Measurements from ENCODE around the gene ZNF70. TPM values are rescaled to one million over a fixed set of nuclear protein-coding genes. Genes with fewer than 3 reads are reported as not detected.

ZNF70 gene
- total and polyA plus RNA-seq, 12 donors = 1.2 to 4.2 (median 3.6) TPM

- WGBS, 2 donors = 85 to 89% methylated on average over 15 of the region's 15 CpGs
Observed at GRCh38 chr22:23781065-23781464, 30.2 kb upstream of the ZNF70 start.

GRCh38 chr22:23780146-23780748 lies 29.3 kb upstream of the ZNF70 start:
- no peak overlapping the region for H3K27ac ChIP-seq
- no peak for TF ChIP-seq CTCF (IDR thresholded peaks at IDR 0.05)
- intact Hi-C loops (cut with DNase I) = no loop called here
- H3K36me3 ChIP-seq = peaks cover 0 to 3% (median 0%) of the 10 kb centered on the region in 9 donors
- no peak for ATAC-seq
- peaks cover 0 to 13% (median 2%) of the 10 kb centered on the region in 9 donors for H3K4me1 ChIP-seq
- no peaks in the 10 kb centered on the region for H3K9me3 ChIP-seq
- H3K4me3 ChIP-seq = no peak overlapping the region
- DNase-seq = no peak
- H3K27me3 ChIP-seq = no peaks in the 10 kb centered on the region
- 92 to 94% methylated on average over 20 of the region's 20 CpGs for WGBS, 2 donors

More at GRCh38 chr22:23781065-23781464, 30.2 kb upstream of the ZNF70 start:
- H3K9me3 ChIP-seq = no peaks in the 10 kb centered on the region
- H3K27ac ChIP-seq = no peak overlapping the region
- no peaks in the 10 kb centered on the region for H3K27me3 ChIP-seq
- intact Hi-C loops (cut with DNase I) = no loop called here
- H3K4me3 ChIP-seq = no peak overlapping the region
- H3K4me1 ChIP-seq = peaks cover under 1 to 16% (median 3%) of the 10 kb centered on the region in 9 donors
- peaks cover 0 to 3% (median 0%) of the 10 kb centered on the region in 9 donors for H3K36me3 ChIP-seq
- no peak for TF ChIP-seq CTCF (IDR thresholded peaks at IDR 0.05)
- DNase-seq (no peak), ATAC-seq (no peak)

GRCh38 chr22:23779731-23780130 lies 28.8 kb upstream of the ZNF70 start:
- H3K27ac ChIP-seq = no peak overlapping the region

GRCh38 chr22:23779083-23779482 lies 28.2 kb upstream of the ZNF70 start:
- no peak for TF ChIP-seq CTCF (IDR thresholded peaks at IDR 0.05)

More at GRCh38 chr22:23779731-23780130, 28.8 kb upstream of the ZNF70 start:
- H3K27me3 ChIP-seq = no peaks in the 10 kb centered on the region
- peaks cover 0 to 18% (median 7%) of the 10 kb centered on the region in 9 donors for H3K4me1 ChIP-seq
- WGBS, 2 donors = 91 to 94% methylated on average over 5 of the region's 5 CpGs
- intact Hi-C loops (cut with DNase I) = loop anchor here in 1 of 10 donors (5.0 kb wide), 1 partner anchor 63 kb away; no protein-coding TSS in a partner anchor
- ATAC-seq (no peak), DNase-seq (no peak)
- TF ChIP-seq CTCF (IDR thresholded peaks at IDR 0.05) = no peak
- no peaks in the 10 kb centered on the region for H3K9me3 ChIP-seq
- H3K4me3 ChIP-seq = no peak overlapping the region
- H3K36me3 ChIP-seq = peaks cover 0 to 3% (median 0%) of the 10 kb centered on the region in 9 donors

More at GRCh38 chr22:23779083-23779482, 28.2 kb upstream of the ZNF70 start:
- intact Hi-C loops (cut with DNase I) = loop anchor here in 1 of 10 donors (5.0 kb wide), 1 partner anchor 63 kb away; no protein-coding TSS in a partner anchor
- no peak overlapping the region for H3K4me3 ChIP-seq
- H3K27ac ChIP-seq = no peak overlapping the region
- ATAC-seq = no peak
- peaks cover 0 to 3% (median 0%) of the 10 kb centered on the region in 9 donors for H3K36me3 ChIP-seq
- peaks cover 0 to 24% (median 13%) of the 10 kb centered on the region in 9 donors for H3K4me1 ChIP-seq
- H3K9me3 ChIP-seq = no peaks in the 10 kb centered on the region
- H3K27me3 ChIP-seq = no peaks in the 10 kb centered on the region
- 92 to 93% methylated on average over 16 of the region's 16 CpGs for WGBS, 2 donors
- no peak for DNase-seq

Data from heart right ventricle (tissue), 16 donors.